HG02981 (cell line): ENCODE results near the gene ACTRT3.
A peak's percentile ranks its signal among the peaks of the same experiment; 100 is the strongest.

ENCODE experiments used
- ATAC-seq: cut with Tn5 transposase; IDR thresholded peaks from one replicate; pipeline ENCODE4 v1.9.1; 2021; ENCODE audit warnings: mild to moderate bottlenecking, moderate library complexity; ENCODE audit not compliant: unreplicated experiment

ACTRT3 gene

GRCh38 chr3:169769287-169770181, at the start of gene ACTRT3:
Gene ACTRT3 (minus strand): TSS chr3:169769561. CDS start chr3:169769520, 41 bp downstream.
- peak; percentile 24 for ATAC-seq

GRCh38 chr3:169818316-169818715, 49.0 kb upstream of the ACTRT3 start:
- ATAC-seq: no peak

- no peak for ATAC-seq
Observed at GRCh38 chr3:169815590-169816150, 46.3 kb upstream of the ACTRT3 start.

- peak; percentile 86 for ATAC-seq
Observed at GRCh38 chr3:169813757-169814517, 44.6 kb upstream of the ACTRT3 start.

GRCh38 chr3:169813278-169813677, 43.9 kb upstream of the ACTRT3 start:
- no peak for ATAC-seq

GRCh38 chr3:169812332-169813235, 43.2 kb upstream of the ACTRT3 start, which contains the start of the genes LRRC34 and LRRIQ4:
Gene LRRC34 (minus strand): TSS chr3:169812904. CDS start chr3:169812548, 356 bp downstream.
Gene LRRIQ4 (plus strand): TSS chr3:169812870. CDS start chr3:169821922, 9,052 bp downstream.
- ATAC-seq: peak; percentile 56

- peak; percentile 2 for ATAC-seq
Observed at GRCh38 chr3:169811631-169812331, 42.4 kb upstream of the ACTRT3 start.

- no peak for ATAC-seq
Observed at GRCh38 chr3:169809230-169809795, 40.0 kb upstream of the ACTRT3 start.

GRCh38 chr3:169804681-169805080, 35.3 kb upstream of the ACTRT3 start:
- ATAC-seq: no peak

GRCh38 chr3:169792359-169792758, 23.0 kb upstream of the ACTRT3 start:
- ATAC-seq: no peak

- no peak for ATAC-seq
Observed at GRCh38 chr3:169790687-169791429, 21.5 kb upstream of the ACTRT3 start.

GRCh38 chr3:169790219-169790618, 20.9 kb upstream of the ACTRT3 start:
- ATAC-seq: no peak

GRCh38 chr3:169787791-169788190, 18.4 kb upstream of the ACTRT3 start:
- no peak for ATAC-seq

- ATAC-seq: no peak
Observed at GRCh38 chr3:169787120-169787519, 17.8 kb upstream of the ACTRT3 start.

GRCh38 chr3:169781209-169781855, 12.0 kb upstream of the ACTRT3 start:
- ATAC-seq: no peak

- no peak for ATAC-seq
Observed at GRCh38 chr3:169780742-169781141, 11.4 kb upstream of the ACTRT3 start.

GRCh38 chr3:169777822-169778221, 8.5 kb upstream of the ACTRT3 start:
- no peak for ATAC-seq

- no peak for ATAC-seq
Observed at GRCh38 chr3:169774186-169774585, 4.8 kb upstream of the ACTRT3 start.
